Cardiac muscle cell (in vitro differentiated cells and primary cell): Measurements from ENCODE around the gene ERVFRD-1. TPM values are rescaled to one million over a fixed set of nuclear protein-coding genes. Genes with fewer than 3 reads are reported as not detected.

Experiments used
- DNase-seq, 2 donors: peaks; one replicate each; pipeline versions ENCODE4 v3.0.0 to v3.0.0-alpha.2; 2010 to 2017; ENCODE audit warnings: low read depth in 1 of 2, low spot score in 1 of 2
- H3K27ac ChIP-seq: fragments of 200-600 bp; sonication (generic); 2 replicates; pipeline ENCODE4 v1.5.1; 2016
- H3K27me3 ChIP-seq: fragments of 200-600 bp; sonication (generic); 2 replicates; pipeline ENCODE4 v1.6.0; 2016; ENCODE audit warnings: control low read depth
- H3K36me3 ChIP-seq: fragments of 200-600 bp; sonication (generic); 2 replicates; pipeline ENCODE4 v1.5.1; 2016; ENCODE audit warnings: control low read depth
- H3K4me1 ChIP-seq: fragments of 200-600 bp; sonication (generic); 2 replicates; pipeline ENCODE4 v1.8.1; 2017; ENCODE audit warnings: low read depth, mild to moderate bottlenecking, mixed run types
- H3K4me3 ChIP-seq: fragments of 200-600 bp; sonication (generic); 2 replicates; pipeline ENCODE4 v1.5.1; 2016; ENCODE audit warnings: mild to moderate bottlenecking
- H3K9me3 ChIP-seq: fragments of 200-600 bp; sonication (generic); 2 replicates; pipeline ENCODE4 v1.5.1; 2017; ENCODE audit warnings: low read depth, mild to moderate bottlenecking, control low read depth
- polyA plus RNA-seq: library from polyadenylated mRNA; unstranded; fragments of >200 nt; fragmentation: Nextera tagmentation; extraction: Ambion mirVana; gene quantifications from 2 replicates; pipeline ENCODE4 v1.2.1, GENCODE V29; 2016
- total RNA-seq: library from RNA; depleted of rRNA; stranded (reverse); fragments of >200 nt; gene quantifications from 2 replicates; pipeline ENCODE4 v1.2.3, GENCODE V29; 2016
- TF ChIP-seq, protein P1 (sequence below): IDR thresholded peaks from 2 replicates; pipeline ENCODE4 v1.5.1; 2012; ENCODE audit warnings: low read depth, mild to moderate bottlenecking, low read length

Gene ERVFRD-1
- total and polyA plus RNA-seq, 2 experiments from 2014 or later, result not detected

DNA sequence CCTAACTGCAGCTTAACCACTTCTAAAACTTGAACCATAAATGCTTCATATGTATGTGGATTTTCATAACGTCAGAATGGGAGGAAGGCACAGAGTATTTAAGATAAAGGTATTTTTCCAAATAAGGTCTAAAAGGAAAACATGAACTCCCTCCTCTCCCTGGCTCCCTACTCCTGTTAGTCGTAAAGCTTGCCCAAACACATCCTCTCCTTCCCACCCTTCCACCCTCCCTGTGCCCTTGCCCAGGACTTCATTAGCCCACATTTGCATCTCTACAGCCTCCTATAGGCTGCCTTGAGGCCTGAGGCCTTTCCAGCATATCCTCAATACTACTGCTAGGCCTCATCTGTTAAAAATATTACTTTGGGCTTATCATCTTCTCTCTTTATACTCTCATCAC, 35.0 kb downstream of the ERVFRD-1 start:
- no peak overlapping the region for H3K27ac ChIP-seq
- H3K4me3 ChIP-seq, result no peak overlapping the region
- TF ChIP-seq, protein P1, sequence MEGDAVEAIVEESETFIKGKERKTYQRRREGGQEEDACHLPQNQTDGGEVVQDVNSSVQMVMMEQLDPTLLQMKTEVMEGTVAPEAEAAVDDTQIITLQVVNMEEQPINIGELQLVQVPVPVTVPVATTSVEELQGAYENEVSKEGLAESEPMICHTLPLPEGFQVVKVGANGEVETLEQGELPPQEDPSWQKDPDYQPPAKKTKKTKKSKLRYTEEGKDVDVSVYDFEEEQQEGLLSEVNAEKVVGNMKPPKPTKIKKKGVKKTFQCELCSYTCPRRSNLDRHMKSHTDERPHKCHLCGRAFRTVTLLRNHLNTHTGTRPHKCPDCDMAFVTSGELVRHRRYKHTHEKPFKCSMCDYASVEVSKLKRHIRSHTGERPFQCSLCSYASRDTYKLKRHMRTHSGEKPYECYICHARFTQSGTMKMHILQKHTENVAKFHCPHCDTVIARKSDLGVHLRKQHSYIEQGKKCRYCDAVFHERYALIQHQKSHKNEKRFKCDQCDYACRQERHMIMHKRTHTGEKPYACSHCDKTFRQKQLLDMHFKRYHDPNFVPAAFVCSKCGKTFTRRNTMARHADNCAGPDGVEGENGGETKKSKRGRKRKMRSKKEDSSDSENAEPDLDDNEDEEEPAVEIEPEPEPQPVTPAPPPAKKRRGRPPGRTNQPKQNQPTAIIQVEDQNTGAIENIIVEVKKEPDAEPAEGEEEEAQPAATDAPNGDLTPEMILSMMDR, result no peak
- no peaks in the 10 kb centered on the region for H3K27me3 ChIP-seq
- H3K9me3 ChIP-seq, result no peaks in the 10 kb centered on the region
- no peaks in the 10 kb centered on the region for H3K4me1 ChIP-seq
- H3K36me3 ChIP-seq, result no peaks in the 10 kb centered on the region
- no peak for DNase-seq

DNA sequence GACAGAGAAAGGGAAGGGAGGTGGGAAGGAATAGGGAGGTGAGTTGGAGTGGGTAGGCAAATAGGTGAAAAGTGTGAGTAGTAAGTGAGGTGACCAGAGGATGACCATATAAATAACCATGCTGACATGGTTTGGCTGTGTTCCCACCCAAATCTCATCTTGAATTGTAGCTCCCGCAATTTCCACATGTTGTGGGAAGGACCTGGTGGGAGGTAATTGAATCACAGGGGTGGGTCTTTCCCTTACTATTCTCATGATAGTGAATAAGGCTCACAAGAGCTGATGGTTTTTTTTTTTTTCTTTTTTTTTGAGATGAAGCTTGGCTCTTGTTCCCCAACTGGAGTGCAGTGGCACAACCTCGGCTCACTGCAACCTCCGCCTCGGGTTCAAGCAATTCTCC, 39.4 kb downstream of the ERVFRD-1 start:
- no peak for DNase-seq
- TF ChIP-seq, protein P1, result no peak
- Histone ChIP-seq H3K27me3 (no peaks in the 10 kb centered on the region), H3K36me3 (no peaks in the 10 kb centered on the region), H3K9me3 (no peaks in the 10 kb centered on the region), H3K27ac (no peak overlapping the region), H3K4me1 (no peaks in the 10 kb centered on the region), H3K4me3 (no peak overlapping the region)

DNA sequence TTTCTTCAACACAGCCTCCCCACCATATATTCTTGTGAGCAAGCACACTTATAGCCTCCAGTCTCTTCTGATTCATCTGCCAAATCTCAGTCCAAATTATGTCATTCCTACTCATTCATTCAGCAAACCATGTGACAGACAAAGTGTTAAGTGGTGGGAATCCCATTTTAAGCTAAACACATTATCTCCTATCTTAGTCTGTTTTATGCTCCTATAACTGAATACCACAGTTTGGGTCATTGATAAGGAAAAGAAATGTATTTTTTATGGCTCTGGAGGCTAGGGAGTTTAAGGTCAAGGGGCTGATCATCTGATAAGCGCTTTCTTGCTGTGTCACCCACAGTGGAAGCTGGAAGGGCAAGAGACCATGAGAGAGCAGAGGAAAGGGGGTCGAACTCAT, 41.8 kb downstream of the ERVFRD-1 start:
- no peak overlapping the region for H3K27ac ChIP-seq
- no peak for DNase-seq
- no peaks in the 10 kb centered on the region for H3K4me1 ChIP-seq
- H3K36me3 ChIP-seq, result no peaks in the 10 kb centered on the region
- no peaks in the 10 kb centered on the region for H3K27me3 ChIP-seq
- TF ChIP-seq, protein P1, result no peak
- H3K4me3 ChIP-seq, result no peak overlapping the region
- H3K9me3 ChIP-seq, result no peaks in the 10 kb centered on the region

DNA sequence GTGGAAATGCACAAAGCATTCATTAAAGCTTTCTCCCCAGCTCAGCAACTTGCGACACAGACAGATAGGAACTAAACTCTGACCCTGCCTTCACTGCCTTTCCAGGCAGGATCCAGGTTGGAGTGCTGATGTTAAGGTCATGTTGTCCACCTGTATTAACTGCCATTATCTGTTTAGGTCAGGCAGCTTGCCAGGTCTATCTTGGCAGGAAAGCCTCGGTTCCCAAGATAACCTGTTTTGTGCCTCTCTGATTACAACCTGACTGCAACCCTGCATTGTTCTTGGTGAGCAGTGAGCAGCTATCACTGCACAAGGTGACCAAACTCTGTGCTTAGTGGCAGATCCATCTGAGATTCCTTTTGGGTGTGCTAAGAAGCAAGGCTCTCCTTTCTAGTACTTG, 44.2 kb downstream of the ERVFRD-1 start:
- TF ChIP-seq, protein P1, result no peak
- H3K27ac ChIP-seq, result no peak overlapping the region

DNA sequence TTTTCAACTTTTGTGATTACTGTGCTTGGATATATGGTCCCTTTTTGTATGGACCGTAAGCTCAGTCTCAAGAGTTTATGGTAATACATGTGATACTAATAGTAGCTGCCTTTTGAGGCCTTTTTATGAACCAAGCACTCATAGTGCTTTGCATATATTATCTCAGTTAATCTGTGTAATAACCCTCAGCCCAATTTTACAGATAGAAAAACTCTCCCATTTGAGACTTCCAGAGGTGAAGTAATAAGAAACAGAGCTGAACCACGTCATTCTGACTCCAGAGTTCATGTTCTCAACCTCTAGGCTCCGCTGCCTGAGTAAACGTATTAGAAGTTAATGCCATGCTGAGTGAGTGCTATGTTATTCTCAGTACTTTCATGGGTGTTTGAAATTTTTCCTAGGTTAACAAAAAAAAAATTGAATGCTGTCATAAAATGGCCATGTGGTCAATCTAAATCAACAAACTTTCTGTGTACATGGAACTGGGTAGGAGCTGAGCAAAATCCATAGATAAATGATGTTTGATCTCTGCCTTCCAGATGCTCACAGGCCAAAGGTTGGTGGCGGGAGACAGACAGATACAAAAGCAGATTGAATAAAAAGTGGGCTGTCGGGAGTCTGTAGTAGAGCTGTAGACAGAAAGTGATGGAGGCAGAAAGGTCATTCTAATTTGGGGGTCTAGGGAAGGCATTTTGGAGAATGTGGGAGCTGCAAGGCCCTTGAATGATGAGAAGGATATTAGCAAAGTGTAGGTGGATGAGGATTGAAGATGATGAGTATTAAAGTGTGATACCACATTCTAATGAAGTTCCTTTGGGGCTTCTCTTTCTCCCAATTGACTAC, 44.8 kb downstream of the ERVFRD-1 start:
- TF ChIP-seq, protein P1, result no peak
- no peak overlapping the region for H3K27ac ChIP-seq
- no peaks in the 10 kb centered on the region for H3K27me3 ChIP-seq
- no peaks in the 10 kb centered on the region for H3K4me1 ChIP-seq
- no peaks in the 10 kb centered on the region for H3K9me3 ChIP-seq
- no peaks in the 10 kb centered on the region for H3K36me3 ChIP-seq
- DNase-seq, result no peak
- H3K4me3 ChIP-seq, result no peak overlapping the region

More for the DNA sequence above, 44.2 kb downstream of the ERVFRD-1 start:
- Histone ChIP-seq H3K4me1 (no peaks in the 10 kb centered on the region), H3K4me3 (no peak overlapping the region), H3K9me3 (no peaks in the 10 kb centered on the region), H3K27me3 (no peaks in the 10 kb centered on the region), H3K36me3 (no peaks in the 10 kb centered on the region)
- DNase-seq, result no peak
